ENCODE data around the gene RAB4B.

Gene RAB4B

DNA sequence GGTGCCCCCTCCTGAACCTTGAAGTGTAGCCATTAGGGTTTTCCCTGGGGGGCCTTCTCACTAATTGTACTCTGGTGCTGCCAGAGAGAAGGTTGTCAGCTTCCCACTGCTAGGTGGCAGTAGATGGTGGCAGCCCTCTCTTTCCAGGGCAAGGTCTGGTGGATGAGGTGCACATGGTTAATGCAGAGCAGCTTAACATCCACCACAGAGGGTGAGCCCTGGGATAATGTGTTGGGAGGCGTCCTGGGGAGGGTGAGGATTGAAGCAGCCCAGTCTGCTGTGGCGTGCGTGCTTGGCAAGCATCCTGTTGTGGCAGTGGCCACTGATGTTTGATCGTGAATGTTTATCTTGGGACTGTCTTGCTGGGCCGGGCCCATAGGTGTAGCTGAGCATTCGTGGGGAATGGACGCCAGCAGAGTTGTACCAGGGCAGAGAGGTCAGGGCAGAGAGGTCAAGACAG is 26.8 kb downstream of the RAB4B start:
- no CpG with 5 or more reads among the region's 7 CpGs for WGBS, 2 donors (ENCODE audit: extremely low coverage in 2 of 2, insufficient read length in 2 of 2, insufficient replicate concordance in 1 of 2)
- no peaks in the 10 kb centered on the region for H3K9me3 ChIP-seq (replicated peaks in 1 of 2; ENCODE audit: control insufficient read depth in 2 of 2, insufficient read depth in 1 of 2, low read depth in 1 of 2, low read length in 2 of 2)
- no peak overlapping the region for H3K4me2 ChIP-seq (ENCODE audit: insufficient read depth, low read length, poor library complexity, severe bottlenecking)
- DNase-seq (ENCODE audit: low spot score) = no peak
- H3K36me3 ChIP-seq (replicated peaks in 1 of 2; ENCODE audit: control insufficient read depth in 2 of 2, insufficient read depth in 2 of 2, low read length in 2 of 2) = peaks cover 49 to 93% of the 10 kb centered on the region in 2 donors
- no peak overlapping the region for H3K27ac ChIP-seq (replicated peaks; ENCODE audit: low read length)
- H2BK15ac ChIP-seq (ENCODE audit: low read length) = no peak overlapping the region
- H3K18ac ChIP-seq (ENCODE audit: low read length) = no peak overlapping the region
- H3K9ac ChIP-seq (ENCODE audit: low read depth, low read length, poor library complexity) = peak overlapping the region; percentile 79
- peaks cover 46 to 61% of the 10 kb centered on the region in 2 donors for H3K4me1 ChIP-seq (ENCODE audit: control insufficient read depth in 2 of 2, insufficient read depth in 1 of 2, low read depth in 1 of 2, low read length in 2 of 2)
- no peaks in the 10 kb centered on the region for H3K27me3 ChIP-seq (ENCODE audit: control insufficient read depth in 3 of 3, insufficient read depth in 3 of 3, low read depth in 1 of 3, low read length in 3 of 3)
- no peak overlapping the region for H3K14ac ChIP-seq (ENCODE audit: low read length)
- no peak overlapping the region for H2BK120ac ChIP-seq (ENCODE audit: low read depth, low read length)
- no peak overlapping the region for H2AFZ ChIP-seq (ENCODE audit: low read length)
- no peak overlapping the region for H2AK5ac ChIP-seq (ENCODE audit: low read depth, low read length)
- no peak overlapping the region for H3K23ac ChIP-seq (ENCODE audit: low read depth, low read length, poor library complexity)
- no peak overlapping the region for H4K91ac ChIP-seq (ENCODE audit: low read depth, low read length, poor library complexity)
- no peak overlapping the region for H2BK12ac ChIP-seq (ENCODE audit: low read length)
- H3K4me3 ChIP-seq (ENCODE audit: low read length in 2 of 2) = no peak overlapping the region
- no peak overlapping the region for H3K4ac ChIP-seq (ENCODE audit: low read length)
- H2BK5ac ChIP-seq (ENCODE audit: low read length) = no peak overlapping the region
- peaks cover 33% of the 10 kb centered on the region for H3K79me1 ChIP-seq (ENCODE audit: low read depth, low read length)
- H4K8ac ChIP-seq (ENCODE audit: low read depth, low read length) = no peak overlapping the region

DNA sequence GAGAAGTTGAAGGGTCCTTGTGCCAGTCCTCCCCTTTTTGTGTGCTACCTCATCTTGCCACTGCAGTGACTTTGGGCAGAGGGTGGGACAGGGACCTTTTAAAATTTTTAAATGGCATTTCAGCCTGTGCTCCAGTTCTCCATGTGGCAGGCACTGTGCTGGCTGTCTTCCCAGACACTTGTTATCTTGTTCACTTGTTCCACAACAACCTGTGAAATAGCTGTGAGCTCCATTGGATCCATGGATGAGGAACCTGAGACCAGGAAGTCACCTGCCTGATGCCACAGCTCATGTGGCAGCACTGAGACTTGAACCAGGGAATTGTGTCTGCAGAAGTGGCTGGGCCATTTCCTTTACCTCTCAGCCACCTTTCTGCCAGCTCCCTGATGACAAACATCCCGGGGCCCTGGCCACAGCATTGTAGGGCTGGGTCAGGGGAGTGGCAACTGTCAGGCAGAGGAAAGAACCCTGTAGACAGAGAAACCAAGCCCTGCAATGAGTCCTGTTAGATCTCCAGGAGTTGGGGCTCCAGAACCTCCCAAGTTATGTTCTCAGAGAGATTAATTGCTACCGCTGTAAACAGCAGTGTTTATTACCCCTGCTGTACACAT is 27.3 kb downstream of the RAB4B start:
- no peak overlapping the region for H3K27ac ChIP-seq (replicated peaks; ENCODE audit: low read length)
- H3K79me1 ChIP-seq (ENCODE audit: low read depth, low read length) = peaks cover 33% of the 10 kb centered on the region
- no peak overlapping the region for H3K9ac ChIP-seq (ENCODE audit: low read depth, low read length, poor library complexity)
- H3K14ac ChIP-seq (ENCODE audit: low read length) = no peak overlapping the region
- no peak overlapping the region for H2AFZ ChIP-seq (ENCODE audit: low read length)
- H3K23ac ChIP-seq (ENCODE audit: low read depth, low read length, poor library complexity) = no peak overlapping the region
- no peak overlapping the region for H2BK12ac ChIP-seq (ENCODE audit: low read length)
- H2BK120ac ChIP-seq (ENCODE audit: low read depth, low read length) = no peak overlapping the region
- no peak overlapping the region for H2AK5ac ChIP-seq (ENCODE audit: low read depth, low read length)
- H3K4ac ChIP-seq (ENCODE audit: low read length) = no peak overlapping the region
- H2BK5ac ChIP-seq (ENCODE audit: low read length) = no peak overlapping the region
- no peak overlapping the region for H3K18ac ChIP-seq (ENCODE audit: low read length)
- H3K4me3 ChIP-seq (ENCODE audit: low read length in 2 of 2) = no peak overlapping the region
- peaks cover 45 to 59% of the 10 kb centered on the region in 2 donors for H3K4me1 ChIP-seq (ENCODE audit: control insufficient read depth in 2 of 2, insufficient read depth in 1 of 2, low read depth in 1 of 2, low read length in 2 of 2)
- peaks cover 47 to 93% of the 10 kb centered on the region in 2 donors for H3K36me3 ChIP-seq (replicated peaks in 1 of 2; ENCODE audit: control insufficient read depth in 2 of 2, insufficient read depth in 2 of 2, low read length in 2 of 2)
- no peak overlapping the region for H4K8ac ChIP-seq (ENCODE audit: low read depth, low read length)
- WGBS, 2 donors (ENCODE audit: extremely low coverage in 2 of 2, insufficient read length in 2 of 2, insufficient replicate concordance in 1 of 2) = no CpG with 5 or more reads among the region's 2 CpGs
- H2BK15ac ChIP-seq (ENCODE audit: low read length) = no peak overlapping the region
- no peak for DNase-seq (ENCODE audit: low spot score)
- no peak overlapping the region for H3K4me2 ChIP-seq (ENCODE audit: insufficient read depth, low read length, poor library complexity, severe bottlenecking)
- H3K27me3 ChIP-seq (ENCODE audit: control insufficient read depth in 3 of 3, insufficient read depth in 3 of 3, low read depth in 1 of 3, low read length in 3 of 3) = no peaks in the 10 kb centered on the region
- H3K9me3 ChIP-seq (replicated peaks in 1 of 2; ENCODE audit: control insufficient read depth in 2 of 2, insufficient read depth in 1 of 2, low read depth in 1 of 2, low read length in 2 of 2) = no peaks in the 10 kb centered on the region
- H4K91ac ChIP-seq (ENCODE audit: low read depth, low read length, poor library complexity) = no peak overlapping the region

DNA sequence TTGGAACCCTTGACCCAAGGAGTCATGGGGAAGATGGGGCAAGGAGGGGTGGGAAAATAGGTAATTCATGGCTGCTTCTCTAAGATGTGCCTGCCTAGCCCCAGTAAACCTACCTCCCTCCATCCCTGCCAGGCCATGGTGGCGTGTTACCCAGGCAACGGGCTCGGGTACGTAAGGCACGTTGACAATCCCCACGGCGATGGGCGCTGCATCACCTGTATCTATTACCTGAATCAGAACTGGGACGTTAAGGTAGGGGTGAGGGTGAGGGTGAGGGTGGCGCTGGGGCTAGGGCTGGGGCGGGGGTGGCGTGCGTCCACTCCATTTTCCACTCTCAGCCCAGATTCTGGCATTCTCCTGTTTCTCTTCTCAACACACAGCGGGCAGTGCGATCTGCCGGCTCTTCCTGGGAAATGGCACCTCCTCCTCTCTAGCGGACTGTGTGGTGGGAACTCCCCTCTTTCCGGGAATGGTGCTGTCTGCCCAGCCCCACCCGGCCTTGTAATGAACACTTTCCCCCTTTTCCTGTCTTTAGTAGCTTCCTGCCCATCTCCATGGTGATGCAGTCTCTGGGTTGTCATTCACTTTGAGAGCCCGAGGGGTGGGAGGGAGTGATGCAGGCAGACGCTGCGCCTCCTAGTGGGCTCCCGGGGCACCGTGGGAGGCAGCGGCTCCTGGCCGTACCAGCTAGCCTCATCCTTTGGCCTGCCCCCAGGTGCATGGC is 28.5 kb downstream of the RAB4B start:
- Histone ChIP-seq H3K9me3 (replicated peaks in 1 of 2; ENCODE audit: control insufficient read depth in 2 of 2, insufficient read depth in 1 of 2, low read depth in 1 of 2, low read length in 2 of 2) (no peaks in the 10 kb centered on the region), H3K27ac (replicated peaks; ENCODE audit: low read length) (peak overlapping the region; percentile 61), H3K79me1 (ENCODE audit: low read depth, low read length) (peaks cover 25% of the 10 kb centered on the region), H3K18ac (ENCODE audit: low read length) (peak overlapping the region; percentile 82), H3K4me1 (ENCODE audit: control insufficient read depth in 2 of 2, insufficient read depth in 1 of 2, low read depth in 1 of 2, low read length in 2 of 2) (peaks cover 36 to 53% of the 10 kb centered on the region in 2 donors), H4K91ac (ENCODE audit: low read depth, low read length, poor library complexity) (no peak overlapping the region), H3K4ac (ENCODE audit: low read length) (no peak overlapping the region), H3K4me3 (ENCODE audit: low read length in 2 of 2) (peak overlapping the region; percentile 20), H3K9ac (ENCODE audit: low read depth, low read length, poor library complexity) (peak overlapping the region; percentile 57), H2BK5ac (ENCODE audit: low read length) (peak overlapping the region; percentile 42), H3K36me3 (replicated peaks in 1 of 2; ENCODE audit: control insufficient read depth in 2 of 2, insufficient read depth in 2 of 2, low read length in 2 of 2) (peaks cover 36 to 80% of the 10 kb centered on the region in 2 donors), H2BK15ac (ENCODE audit: low read length) (no peak overlapping the region), H2BK120ac (ENCODE audit: low read depth, low read length) (no peak overlapping the region), H2BK12ac (ENCODE audit: low read length) (no peak overlapping the region), H3K23ac (ENCODE audit: low read depth, low read length, poor library complexity) (peak overlapping the region; percentile 46), H3K14ac (ENCODE audit: low read length) (no peak overlapping the region), H2AK5ac (ENCODE audit: low read depth, low read length) (peak overlapping the region; percentile 49), H3K27me3 (ENCODE audit: control insufficient read depth in 3 of 3, insufficient read depth in 3 of 3, low read depth in 1 of 3, low read length in 3 of 3) (no peaks in the 10 kb centered on the region), H2AFZ (ENCODE audit: low read length) (no peak overlapping the region), H3K4me2 (ENCODE audit: insufficient read depth, low read length, poor library complexity, severe bottlenecking) (peak overlapping the region; percentile 40), H4K8ac (ENCODE audit: low read depth, low read length) (no peak overlapping the region)
- WGBS, 2 donors (ENCODE audit: extremely low coverage in 2 of 2, insufficient read length in 2 of 2, insufficient replicate concordance in 1 of 2) = no CpG with 5 or more reads among the region's 26 CpGs
- DNase-seq (ENCODE audit: low spot score) = peak; percentile 96
